DMS114 treated with DMSO at 0.1 percent for 48 hours (cell line): ENCODE measurements around the gene FAR2.
A peak's percentile ranks its signal among the peaks of the same experiment; 100 is the strongest.
"Not testable (repeated sequence)": the region's sequence is repeated elsewhere in the genome, so short reads cannot be mapped to it uniquely, and the experiment has no call there.

Source experiments
- DNase-seq: peaks from one replicate; lab custom pipeline; 2025; ENCODE audit not compliant: unreplicated experiment; lab: John Stamatoyannopoulos, UW

The FAR2 gene

GRCh38 chr12:29273178-29273843, 124.2 kb downstream of the FAR2 start:
- no peak for DNase-seq

- no peak for DNase-seq
These were observed 126.8 kb downstream of the FAR2 start for GRCh38 chr12:29275834-29276233.

- no peak for DNase-seq
These were observed 128.2 kb downstream of the FAR2 start for GRCh38 chr12:29277231-29277630.

- DNase-seq: no peak
These were observed 129.8 kb downstream of the FAR2 start for GRCh38 chr12:29278673-29279420.

GRCh38 chr12:29281371-29282005, 132.4 kb downstream of the FAR2 start:
- no peak for DNase-seq

GRCh38 chr12:29282031-29282816, 133.1 kb downstream of the FAR2 start:
- DNase-seq: no peak

GRCh38 chr12:29283969-29284700, 135.1 kb downstream of the FAR2 start:
- no peak for DNase-seq

GRCh38 chr12:29286081-29286790, 137.2 kb downstream of the FAR2 start:
- DNase-seq: no peak

GRCh38 chr12:29287622-29288021, 138.5 kb downstream of the FAR2 start:
- DNase-seq: no peak

- no peak for DNase-seq
These were observed 139.0 kb downstream of the FAR2 start for GRCh38 chr12:29288031-29288430.

GRCh38 chr12:29290475-29290874, 141.4 kb downstream of the FAR2 start:
- DNase-seq: not testable (repeated sequence)

GRCh38 chr12:29291226-29291625, 142.1 kb downstream of the FAR2 start:
- no peak for DNase-seq

GRCh38 chr12:29299633-29300032, 150.6 kb downstream of the FAR2 start:
- no peak for DNase-seq

- no peak for DNase-seq
These were observed 152.0 kb downstream of the FAR2 start for GRCh38 chr12:29301114-29301513.

GRCh38 chr12:29304388-29304787, 155.3 kb downstream of the FAR2 start:
- DNase-seq: no peak

- no peak for DNase-seq
These were observed 157.2 kb downstream of the FAR2 start for GRCh38 chr12:29306266-29306665.

- DNase-seq: no peak
These were observed 157.6 kb downstream of the FAR2 start for GRCh38 chr12:29306682-29307081.

GRCh38 chr12:29309320-29309902, 160.3 kb downstream of the FAR2 start:
- peak; percentile 15 for DNase-seq

- DNase-seq: no peak
These were observed 161.8 kb downstream of the FAR2 start for GRCh38 chr12:29310899-29311298.

- DNase-seq: no peak
These were observed 165.3 kb downstream of the FAR2 start for GRCh38 chr12:29314416-29314815.
